GM12865 (cell line): ENCODE measurements around the gene RXRA.

Experiments
- DNase-seq: peaks from one replicate; pipeline ENCODE4 v3.0.0; 2010; ENCODE audit warnings: low read depth
- H3K4me3 ChIP-seq: 2 replicates; pipeline ENCODE4 v1.5.1; 2011; ENCODE audit warnings: mild to moderate bottlenecking, low read depth, low read length, control low read depth
- CTCF ChIP-seq: IDR thresholded peaks from 2 replicates; pipeline ENCODE4 v1.5.1; 2011; ENCODE audit warnings: low read length, control low read depth, low read depth, inconsistent platforms; ENCODE audit not compliant: insufficient read depth; ENCODE audit errors: missing control alignments

Gene RXRA

GRCh38 chr9:134321531-134321930 lies 4.7 kb upstream of the RXRA start:
- H3K4me3 ChIP-seq, result no peak overlapping the region
- DNase-seq, result no peak
- no peak for TF ChIP-seq CTCF

GRCh38 chr9:134321946-134322741 lies 4.1 kb upstream of the RXRA start:
- no peak overlapping the region for H3K4me3 ChIP-seq
- no peak for DNase-seq
- no peak for TF ChIP-seq CTCF

DNA sequence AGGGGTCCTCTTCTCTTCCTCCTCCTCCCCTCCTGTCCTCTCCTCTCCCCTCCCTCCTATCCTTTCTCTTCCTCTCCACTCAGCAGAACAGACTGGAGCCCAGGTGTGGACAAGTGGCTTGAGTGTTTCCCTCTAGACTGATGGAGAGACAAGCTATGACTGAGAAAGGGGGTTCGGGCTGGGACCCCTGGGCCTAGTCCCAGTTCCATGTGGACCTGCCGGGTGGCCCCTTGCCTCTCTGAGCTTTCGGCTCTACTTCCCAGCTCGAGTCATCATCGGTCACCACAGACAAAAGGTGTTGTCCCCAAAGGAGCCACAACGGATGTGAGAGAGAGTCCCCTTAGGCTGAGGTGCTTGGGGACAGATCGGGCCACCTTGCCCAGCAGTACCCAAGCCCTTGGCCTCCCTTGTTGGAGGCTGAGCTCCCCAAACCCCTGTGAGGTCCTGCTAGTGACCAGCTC lies 3.4 kb upstream of the RXRA start:
- no peak for DNase-seq
- no peak for TF ChIP-seq CTCF

DNA sequence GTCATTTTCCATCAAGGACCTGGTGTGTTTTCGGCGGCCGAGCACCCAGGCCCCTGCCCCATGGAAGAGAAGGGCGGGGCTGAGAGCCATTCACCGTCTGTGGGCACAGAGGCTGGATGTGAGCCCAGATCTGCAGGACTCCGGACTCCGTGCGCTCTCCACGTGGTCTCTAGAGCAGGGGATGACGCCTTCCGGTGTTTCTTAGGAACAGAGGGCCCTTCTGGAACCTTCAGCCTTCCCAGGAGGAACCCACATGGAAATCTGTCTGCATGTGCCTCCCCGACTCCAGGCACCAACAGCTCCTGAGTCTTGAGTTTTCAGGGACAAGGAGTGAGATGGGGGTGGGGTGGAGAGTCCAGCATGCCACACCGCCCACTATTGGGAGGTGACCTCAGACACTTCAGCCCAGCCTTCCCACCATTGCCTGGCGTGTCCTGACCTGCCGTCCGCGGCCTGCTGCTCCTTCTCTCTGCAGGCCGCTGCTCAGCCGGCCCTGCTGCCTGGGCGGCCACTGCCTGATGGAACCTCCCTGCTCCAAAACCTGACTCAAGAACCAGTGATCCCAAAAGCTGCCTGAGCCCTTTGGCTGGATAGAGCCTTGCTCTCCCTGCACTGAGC lies 2.4 kb upstream of the RXRA start:
- DNase-seq, result no peak

More for the DNA sequence above, 3.4 kb upstream of the RXRA start:
- H3K4me3 ChIP-seq, result no peak overlapping the region

GRCh38 chr9:134324359-134325095 lies 1.7 kb upstream of the RXRA start:
- DNase-seq, result no peak
- H3K4me3 ChIP-seq, result no peak overlapping the region
- no peak for TF ChIP-seq CTCF

More for the DNA sequence above, 2.4 kb upstream of the RXRA start:
- no peak for TF ChIP-seq CTCF
- no peak overlapping the region for H3K4me3 ChIP-seq

DNA sequence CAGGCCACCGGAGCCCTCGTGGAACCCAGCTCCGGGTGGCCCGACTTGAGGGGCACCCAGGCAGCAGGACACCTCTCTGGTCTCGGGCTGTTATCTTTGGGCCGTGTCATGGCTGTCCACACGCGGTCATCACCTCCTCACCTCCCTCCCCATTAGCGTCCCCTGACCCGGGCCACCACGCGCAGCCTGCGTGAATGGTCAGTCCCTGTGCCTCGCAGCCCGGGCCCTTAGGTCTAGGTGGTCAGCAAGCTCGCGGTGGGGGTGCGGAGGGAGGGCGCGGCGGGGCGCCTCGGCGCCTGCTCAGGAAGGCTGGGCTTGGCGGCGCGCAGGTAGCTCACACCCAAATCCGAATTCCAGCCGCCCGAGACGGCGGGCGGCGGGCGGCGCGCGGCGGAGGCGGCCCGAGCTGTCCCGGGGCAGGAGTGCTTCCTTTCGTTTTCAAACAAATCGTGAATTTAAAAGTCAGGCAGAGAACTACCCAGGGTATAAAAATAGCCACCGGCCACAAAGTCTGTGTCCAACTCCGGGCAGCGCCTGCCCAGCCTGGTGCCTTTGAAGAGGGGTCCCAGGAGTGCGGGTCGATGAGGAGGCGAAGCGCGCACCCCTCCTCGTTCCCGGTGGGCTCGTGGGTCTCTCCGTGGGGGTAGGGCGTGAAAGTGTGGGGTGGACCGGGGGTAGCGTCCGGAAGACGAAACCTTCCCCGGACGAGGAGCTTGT lies 1.0 kb upstream of the RXRA start:
- DNase-seq, result no peak
- no peak for TF ChIP-seq CTCF
- H3K4me3 ChIP-seq, result peak overlapping the region; percentile 12
